Sigmoid colon (tissue), 7 donors: ENCODE measurements around the gene ASB7. TPM values are rescaled to one million over a fixed set of nuclear protein-coding genes. Genes with fewer than 3 reads are reported as not detected.

ENCODE experiments used
- DNase-seq: peaks from one replicate; pipeline ENCODE4 v3.0.0-alpha.2; 2019
- H3K27ac ChIP-seq, 4 donors: fragments of 200-600 bp; sonication (generic); one replicate each; pipeline ENCODE4 v1.5.1; 2016 to 2019; ENCODE audit warnings: mild to moderate bottlenecking in 1 of 4
- H3K27me3 ChIP-seq, 3 donors: fragments of 200-600 bp; sonication (generic); one replicate each; pipeline ENCODE4 v1.5.1; 2019; ENCODE audit warnings: mild to moderate bottlenecking in 1 of 3
- H3K36me3 ChIP-seq, 4 donors: fragments of 200-600 bp; sonication (generic); one replicate each; pipeline ENCODE4 v1.5.1; 2016 to 2019
- H3K4me1 ChIP-seq, 4 donors: fragments of 200-600 bp; sonication (generic); one replicate each; pipeline ENCODE4 v1.5.1; 2017 to 2019
- H3K4me3 ChIP-seq, 4 donors: fragments of 200-600 bp; sonication (generic); one replicate each; pipeline ENCODE4 v1.5.1; 2017 to 2019; ENCODE audit warnings: mild to moderate bottlenecking in 2 of 4, moderate library complexity in 1 of 4
- H3K9me3 ChIP-seq, 4 donors: fragments of 200-600 bp in 3 of 4; sonication (generic) in 3 of 4; one replicate each; pipeline versions ENCODE4 v1.5.1 to v1.6.1; 2013 to 2019
- CTCF ChIP-seq, 4 experiments: fragments of 450-650 bp in 3 of 4; fragments of 200-600 bp in 1 of 4; IDR thresholded peaks; one replicate each; pipeline ENCODE4 v1.5.1; 2016 to 2019; ENCODE audit warnings: antibody characterized with exemption in 4 of 4, mild to moderate bottlenecking in 3 of 4, moderate library complexity in 2 of 4
- EP300 ChIP-seq, 4 donors: sonication (generic); formaldehyde crosslinking; IDR thresholded peaks; one replicate each; pipeline ENCODE4 v1.6.1; 2017; ENCODE audit warnings: antibody characterized with exemption in 4 of 4
- POLR2A ChIP-seq, 2 donors: fragments of 450-650 bp; IDR thresholded peaks; one replicate each; pipeline ENCODE4 v1.6.1; 2016; ENCODE audit warnings: antibody characterized with exemption in 2 of 2, mild to moderate bottlenecking in 2 of 2, moderate library complexity in 2 of 2
- POLR2AphosphoS5 ChIP-seq, 4 donors: sonication (generic); formaldehyde crosslinking; IDR thresholded peaks; one replicate each; pipeline ENCODE4 v1.6.1; 2017; ENCODE audit warnings: antibody characterized with exemption in 4 of 4
- WGBS, 2 donors: extraction: QIAGEN DNeasy Blood & Tissue Kit; methylation state at CpG; one replicate each; pipeline ENCODE4 v1.1.7; 2013; 5-methylcytosine and 5-hydroxymethylcytosine counted together
- intact Hi-C: fragments of 100-400 bp; cut with DNase I; formaldehyde crosslinking; loops from one replicate; pipeline ENCODE4 v1.15.1; 2023
- polyA plus RNA-seq, 3 donors: library from polyadenylated mRNA; stranded (reverse); fragments of 200-250 nt; gene quantifications; one replicate each; pipeline ENCODE4 v1.2.3, GENCODE V29; 2013
- total RNA-seq, 4 donors: library from RNA; depleted of rRNA; stranded (reverse); fragments of >200 nt; gene quantifications; one replicate each; pipeline ENCODE4 v1.1.0, GENCODE V29; 2016
- donor health status: healthy with polysubstance abuse.
- donor health status: Bipolar disorder and iron deficiency.
- donor health status: healthy.

Gene ASB7
- total and polyA plus RNA-seq, 7 donors, result 7.2 to 15.7 (median 10.7) TPM

- peak; percentile 59 for DNase-seq
- intact Hi-C loops, result no loop called here
- WGBS, 2 donors, result 75 to 84% methylated on average over 6 of the region's 6 CpGs
- H3K27me3 ChIP-seq, result no peaks in the 10 kb centered on the region
- H3K4me3 ChIP-seq, result no peak overlapping the region
- peaks cover 0 to 29% (median 15%) of the 10 kb centered on the region in 4 donors for H3K4me1 ChIP-seq
- no peak overlapping the region for H3K27ac ChIP-seq
- no peaks in the 10 kb centered on the region for H3K36me3 ChIP-seq
- H3K9me3 ChIP-seq, result no peaks in the 10 kb centered on the region
- TF ChIP-seq EP300 (IDR thresholded peaks at IDR 0.05) (no peak), POLR2A (IDR thresholded peaks at IDR 0.05) (no peak), CTCF (IDR thresholded peaks at IDR 0.05) (no peak), POLR2AphosphoS5 (IDR thresholded peaks at IDR 0.05) (no peak)
Measured at GRCh38 chr15:100683434-100683833, 81.0 kb downstream of the ASB7 start.

- no peak for DNase-seq
- 89 to 92% methylated on average over 6 of the region's 6 CpGs for WGBS, 2 donors
- H3K9me3 ChIP-seq, result no peaks in the 10 kb centered on the region
- no peaks in the 10 kb centered on the region for H3K27me3 ChIP-seq
- peaks cover 0 to 36% (median 19%) of the 10 kb centered on the region in 4 donors for H3K4me1 ChIP-seq
- intact Hi-C loops, result no loop called here
- no peak overlapping the region for H3K27ac ChIP-seq
- TF ChIP-seq EP300 (IDR thresholded peaks at IDR 0.05) (no peak), CTCF (IDR thresholded peaks at IDR 0.05) (no peak), POLR2A (IDR thresholded peaks at IDR 0.05) (no peak), POLR2AphosphoS5 (IDR thresholded peaks at IDR 0.05) (no peak)
- no peaks in the 10 kb centered on the region for H3K36me3 ChIP-seq
- no peak overlapping the region for H3K4me3 ChIP-seq
Measured at GRCh38 chr15:100684591-100684990, 82.2 kb downstream of the ASB7 start.

GRCh38 chr15:100686021-100686724 lies 83.8 kb downstream of the ASB7 start:
- intact Hi-C loops, result no loop called here
- WGBS, 2 donors, result 77 to 82% methylated on average over 23 of the region's 23 CpGs
- Histone ChIP-seq H3K9me3 (no peaks in the 10 kb centered on the region), H3K27me3 (no peaks in the 10 kb centered on the region), H3K4me1 (peaks cover 0 to 36% (median 19%) of the 10 kb centered on the region in 4 donors), H3K36me3 (no peaks in the 10 kb centered on the region), H3K4me3 (no peak overlapping the region), H3K27ac (peak overlapping the region; percentile 22 to 75 (median 64))
- peak in 1 of 4 donors; percentile 34 for TF ChIP-seq POLR2AphosphoS5 (IDR thresholded peaks at IDR 0.05)
- no peak for TF ChIP-seq CTCF (IDR thresholded peaks at IDR 0.05)
- DNase-seq, result peak; percentile 79

GRCh38 chr15:100686725-100687473 lies 84.5 kb downstream of the ASB7 start:
- Histone ChIP-seq H3K4me1 (peaks cover 0 to 36% (median 19%) of the 10 kb centered on the region in 4 donors), H3K27ac (peak overlapping the region; percentile 51 to 75 (median 64)), H3K36me3 (no peaks in the 10 kb centered on the region), H3K9me3 (no peaks in the 10 kb centered on the region), H3K4me3 (no peak overlapping the region), H3K27me3 (no peaks in the 10 kb centered on the region)
- no peak for DNase-seq
- intact Hi-C loops, result no loop called here
- 89 to 90% methylated on average over 15 of the region's 15 CpGs for WGBS, 2 donors
- TF ChIP-seq CTCF (IDR thresholded peaks at IDR 0.05), result no peak
- TF ChIP-seq POLR2A (IDR thresholded peaks at IDR 0.05), result no peak
- TF ChIP-seq EP300 (IDR thresholded peaks at IDR 0.05), result no peak
- no peak for TF ChIP-seq POLR2AphosphoS5 (IDR thresholded peaks at IDR 0.05)
